ENCODE results near the gene OVOL1. TPM values are rescaled to one million over a fixed set of nuclear protein-coding genes. Genes with fewer than 3 reads are reported as not detected.

Gene OVOL1
- total and polyA plus RNA-seq, 2 of the 8 experiments (the other 6 are each of a cell fraction or from before 2014, with no cell fraction given): 2.6 to 3.4 TPM

DNA sequence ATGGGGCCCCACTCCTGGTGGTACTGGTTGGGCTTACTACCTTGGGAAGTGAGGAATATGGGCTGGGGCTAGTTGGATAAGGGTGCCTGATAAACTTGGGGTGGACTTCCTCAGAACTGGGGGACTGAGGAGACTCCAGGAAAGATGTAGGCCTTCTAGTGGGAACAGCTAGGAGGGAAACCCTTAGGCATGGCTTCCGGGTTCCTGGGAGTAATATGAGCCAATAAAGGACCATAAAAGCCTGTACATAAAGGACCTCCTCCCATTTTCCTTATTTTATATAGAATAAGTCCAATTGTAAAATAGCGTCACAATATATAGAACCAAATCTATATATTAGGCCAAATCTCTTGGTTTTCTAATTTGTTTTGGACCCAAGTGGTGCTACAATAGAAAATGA, 47.8 kb upstream of the OVOL1 start:
- H3K4me2 ChIP-seq (ENCODE audit: insufficient read depth in 1 of 2, low read depth in 2 of 2, low read length in 2 of 2): no peak overlapping the region
- no peak overlapping the region for H4K5ac ChIP-seq (ENCODE audit: insufficient read length, low read depth, low read length)
- no peak overlapping the region for H2AFZ ChIP-seq (ENCODE audit: low read length)
- H3K36me3 ChIP-seq (ENCODE audit: control insufficient read depth in 2 of 4, insufficient read depth in 4 of 4, low read length in 3 of 4): no peaks in the 10 kb centered on the region; a peak in 1 of 8 replicates
- no peak overlapping the region for H2BK15ac ChIP-seq (ENCODE audit: low read length)
- H2BK5ac ChIP-seq (ENCODE audit: low read depth, low read length): no peak overlapping the region
- no peaks in the 10 kb centered on the region for H3K79me2 ChIP-seq (ENCODE audit: control insufficient read depth in 1 of 2, insufficient read depth in 2 of 2, low read length in 2 of 2)
- H4K91ac ChIP-seq (replicated peaks; ENCODE audit: insufficient read length, low read length): no peak overlapping the region
- H3K27ac ChIP-seq (ENCODE audit: low read depth, low read length): no peak overlapping the region
- no peaks in the 10 kb centered on the region for H4K20me1 ChIP-seq (replicated peaks in 1 of 2; ENCODE audit: control insufficient read depth in 1 of 2, insufficient read depth in 2 of 2, low read length in 2 of 2)
- no peak overlapping the region for H3K4me3 ChIP-seq (ENCODE audit: extremely low read depth in 1 of 4, insufficient read depth in 2 of 4, low read depth in 3 of 4, low read length in 4 of 4)
- CTCF ChIA-PET (ENCODE audit: partially characterized antibody): interaction anchor here (0.6 kb wide), 1 partner anchor 66 kb away, joined by 3 read pairs; no protein-coding TSS in a partner anchor
- H3K27me3 ChIP-seq (replicated peaks in 1 of 4; ENCODE audit: control insufficient read depth in 3 of 4, extremely low read depth in 1 of 4, insufficient read depth in 3 of 4, low read length in 3 of 4): peaks cover 0 to 2% (median 0%) of the 10 kb centered on the region in 4 experiments; a peak in 1 of 7 replicates
- H4K8ac ChIP-seq (ENCODE audit: extremely low read depth, insufficient read depth, low read length): no peak overlapping the region
- H2AK5ac ChIP-seq (ENCODE audit: low read depth, low read length): no peak overlapping the region
- H3K79me1 ChIP-seq (ENCODE audit: low read depth, low read length): no peaks in the 10 kb centered on the region
- POLR2A ChIA-PET (ENCODE audit: partially characterized antibody): no interaction called here
- no peak overlapping the region for H3K4ac ChIP-seq (replicated peaks; ENCODE audit: insufficient read length, low read depth, low read length)
- no peak overlapping the region for H3K23ac ChIP-seq (ENCODE audit: insufficient read length)
- H3K9me3 ChIP-seq (ENCODE audit: insufficient read depth in 2 of 2, low read depth in 1 of 2, low read length in 1 of 2): peaks cover 24 to 26% of the 10 kb centered on the region in 2 experiments
- FAIRE-seq (no peak), DNase-seq (ENCODE audit: low read depth in 1 of 2, low spot score in 2 of 2) (no peak)
- no peak overlapping the region for H2BK20ac ChIP-seq (ENCODE audit: low read length)
- no peaks in the 10 kb centered on the region for H3K23me2 ChIP-seq (ENCODE audit: low read depth, low read length)
- no peak overlapping the region for H3K9ac ChIP-seq (replicated peaks in 1 of 4; ENCODE audit: extremely low read depth in 1 of 4, low read depth in 3 of 4, low read length in 3 of 4)
- 74% methylated on average over 2 of the region's 2 CpGs; no CpG with 5 or more reads in 1 of the 2 experiments for WGBS, 2 experiments (ENCODE audit: extremely low coverage in 1 of 2, insufficient coverage in 1 of 2, insufficient read length in 1 of 2, insufficient replicate concordance in 2 of 2, low coverage in 1 of 2, low lambda C conversion rate in 2 of 2, missing lambda C conversion rate in 1 of 2)
- no peak overlapping the region for H3K14ac ChIP-seq (ENCODE audit: insufficient read length)
- H3K56ac ChIP-seq (replicated peaks; ENCODE audit: insufficient read length, low read depth, low read length): no peak overlapping the region
- no peak overlapping the region for H3K18ac ChIP-seq (ENCODE audit: extremely low read depth, low read length)
- no peak overlapping the region for H2BK12ac ChIP-seq (ENCODE audit: low read depth, low read length)
- H3K4me1 ChIP-seq (replicated peaks in 1 of 4; ENCODE audit: control insufficient read depth in 3 of 4, insufficient read depth in 4 of 4, low read length in 3 of 4): no peaks in the 10 kb centered on the region
- H2BK120ac ChIP-seq (replicated peaks; ENCODE audit: low read depth, low read length): no peak overlapping the region
